Fibroblast of upper back skin (primary cell): ENCODE data around the gene ADARB2.
A peak's percentile ranks its signal among the peaks of the same experiment; 100 is the strongest.

ENCODE experiments used
- DNase-seq: peaks from one replicate; pipeline ENCODE4 v3.0.0-alpha.2; 2013

The ADARB2 gene

DNA sequence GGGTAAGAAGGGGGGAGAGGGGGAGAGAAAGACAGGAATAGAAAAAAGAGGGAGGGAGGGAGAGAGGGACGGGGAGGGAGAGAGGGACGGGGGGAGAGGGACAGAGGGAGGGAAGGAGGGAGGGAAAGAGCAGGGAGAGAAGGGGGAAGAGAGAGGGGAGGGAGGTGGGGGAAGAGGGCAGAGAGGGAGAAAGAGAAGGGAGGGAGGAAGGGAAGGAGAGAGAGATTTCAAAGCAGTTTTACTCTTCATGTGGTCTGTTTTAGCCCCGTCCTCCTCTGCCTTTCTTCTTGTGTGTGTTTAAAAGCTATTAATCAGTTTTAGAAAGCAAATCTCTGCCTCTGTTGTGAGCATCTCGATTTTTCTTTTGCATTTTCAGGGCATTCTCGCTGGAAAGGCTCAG, 444.2 kb downstream of the ADARB2 start:
- no peak for DNase-seq

DNA sequence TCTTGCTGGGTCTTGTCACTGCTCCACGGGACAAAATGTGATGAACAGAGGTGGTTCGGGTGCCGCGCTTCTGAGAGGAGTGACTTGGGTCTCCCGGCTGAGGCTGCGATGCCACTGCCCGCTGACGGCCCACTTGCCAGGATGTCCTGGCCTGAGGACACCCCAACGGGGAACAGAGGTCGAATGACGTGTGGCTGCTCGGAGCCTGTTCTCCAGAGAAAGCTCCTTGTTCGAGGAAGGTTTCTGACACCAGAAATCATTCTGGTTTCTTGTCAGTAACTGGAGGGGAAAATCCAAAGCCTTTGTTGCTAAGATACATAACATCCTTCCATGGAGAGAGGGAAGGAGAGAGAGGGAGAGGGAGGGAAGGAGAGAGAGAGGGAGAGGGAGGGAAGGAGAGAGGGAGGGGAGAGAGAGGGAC, 444.7 kb downstream of the ADARB2 start:
- no peak for DNase-seq

DNA sequence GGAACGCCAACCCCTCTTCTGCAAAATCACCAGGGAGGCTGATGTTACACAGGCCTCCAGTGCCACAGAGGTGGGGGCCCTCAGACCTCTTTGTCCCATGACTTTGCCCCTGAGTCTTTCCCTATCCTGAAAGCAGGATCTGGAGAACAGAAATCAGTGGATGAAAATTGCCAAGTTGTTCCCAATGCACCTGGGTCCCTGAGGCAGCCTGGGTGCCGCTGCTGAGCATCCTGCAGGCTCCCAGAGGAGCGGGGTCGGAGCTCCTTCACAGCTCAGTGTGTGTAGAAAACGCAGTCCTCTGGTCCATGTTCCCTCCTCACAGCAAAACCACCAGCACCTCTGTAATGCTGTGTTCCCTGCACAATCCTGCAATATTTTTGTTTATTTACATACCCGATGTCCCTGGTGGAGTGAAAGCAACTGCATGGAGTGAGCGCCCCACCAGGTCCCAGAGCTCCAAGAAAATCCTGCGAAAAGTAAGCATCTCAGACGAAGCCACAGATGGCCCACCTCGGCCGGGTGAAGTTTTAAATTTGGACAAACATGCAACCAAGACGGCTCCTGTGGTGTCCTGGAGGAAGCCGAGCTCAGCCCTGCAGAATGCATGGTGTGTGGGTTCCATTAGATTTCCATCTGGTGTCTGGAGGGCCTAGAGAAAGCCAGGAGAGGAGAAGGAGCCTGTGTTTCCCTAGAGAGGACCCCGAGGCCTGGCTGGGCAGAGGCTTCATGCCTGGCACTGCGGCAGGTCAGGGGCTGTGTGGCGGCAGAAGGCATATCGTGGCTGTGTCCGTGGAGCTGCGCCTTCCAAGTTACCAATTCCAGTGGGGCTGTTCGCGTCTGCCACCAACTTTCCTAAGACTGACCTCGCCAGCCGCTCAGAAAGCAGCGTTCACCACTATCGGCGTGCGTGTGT, 445.9 kb downstream of the ADARB2 start:
- DNase-seq: no peak

DNA sequence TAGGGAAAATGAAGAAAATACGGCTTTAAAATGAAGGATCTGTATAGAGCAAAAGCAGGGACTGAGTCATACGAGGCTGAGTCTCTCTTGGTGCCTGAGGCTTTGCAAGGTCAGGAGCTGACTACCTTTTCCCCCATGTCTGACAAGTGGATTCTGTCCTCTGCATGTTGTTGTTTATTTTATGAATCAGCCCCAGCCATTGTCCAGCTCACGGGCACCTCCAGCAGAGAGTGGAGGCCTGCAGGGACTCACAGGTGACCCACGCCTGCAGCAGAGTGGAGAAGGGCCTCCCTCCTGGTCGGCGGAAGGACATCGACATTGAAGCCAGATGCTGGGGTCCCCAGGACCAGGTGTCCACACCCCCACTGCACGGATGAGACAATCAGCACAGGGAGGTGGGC, 447.3 kb downstream of the ADARB2 start:
- DNase-seq: no peak

DNA sequence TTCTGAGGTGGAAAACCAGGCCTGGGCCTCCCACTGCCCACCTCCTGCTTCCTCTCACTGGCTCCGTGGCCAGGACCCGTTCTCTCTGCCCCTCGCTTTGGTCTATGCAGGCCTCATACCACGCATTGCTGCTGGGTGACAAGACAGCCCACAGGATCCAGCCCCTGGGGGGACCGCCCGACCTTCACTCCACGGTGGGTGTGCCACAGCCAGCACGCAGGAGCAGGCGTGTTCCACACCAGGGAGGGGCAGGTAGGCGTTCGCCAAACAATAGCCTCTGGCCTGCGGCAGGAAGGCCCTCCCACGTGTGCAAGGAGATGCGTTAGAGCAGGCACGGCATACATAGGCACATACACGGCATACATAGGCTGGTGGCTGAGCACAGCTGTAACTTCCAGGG, 447.7 kb downstream of the ADARB2 start:
- peak; percentile 40 for DNase-seq

DNA sequence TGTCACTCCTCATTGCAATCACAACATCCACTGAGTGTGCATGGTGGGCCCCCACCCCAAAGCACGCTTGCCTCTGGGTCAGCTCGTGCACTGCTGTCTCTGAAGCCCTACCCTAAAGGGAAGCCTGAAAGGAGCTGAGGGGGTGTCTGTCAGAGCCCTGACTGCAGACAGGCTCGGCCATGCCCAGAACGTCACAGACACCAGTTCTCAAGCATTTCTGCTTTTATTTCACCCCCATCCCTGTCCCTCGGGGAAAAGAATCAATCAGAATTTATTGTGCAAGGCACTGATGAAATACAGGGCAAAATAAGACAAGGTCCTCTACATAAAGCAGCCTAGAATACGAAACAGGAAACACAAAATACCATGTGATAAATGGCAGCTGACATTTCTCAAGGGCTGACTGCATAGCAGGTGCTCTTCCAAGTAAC, 449.3 kb downstream of the ADARB2 start:
- DNase-seq: no peak

DNA sequence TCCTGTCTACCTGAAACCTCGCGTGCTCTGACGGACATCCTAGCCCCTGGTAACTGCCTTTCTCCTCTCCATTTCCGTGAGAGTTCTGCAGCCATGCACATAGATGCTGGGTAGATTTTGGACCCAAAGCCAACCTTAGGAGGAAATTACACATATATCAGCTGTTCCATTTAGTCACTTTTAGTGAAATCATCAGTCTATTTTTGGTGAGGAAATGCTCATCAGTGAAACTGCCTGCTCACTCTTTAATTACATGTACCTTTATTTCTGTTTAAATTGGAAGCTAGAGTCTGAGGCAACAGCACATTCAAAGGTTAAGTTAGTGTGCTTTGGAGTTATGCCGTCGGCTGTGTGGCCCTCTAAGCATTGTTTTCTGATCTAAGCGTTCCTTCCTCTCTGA, 449.8 kb downstream of the ADARB2 start:
- no peak for DNase-seq

DNA sequence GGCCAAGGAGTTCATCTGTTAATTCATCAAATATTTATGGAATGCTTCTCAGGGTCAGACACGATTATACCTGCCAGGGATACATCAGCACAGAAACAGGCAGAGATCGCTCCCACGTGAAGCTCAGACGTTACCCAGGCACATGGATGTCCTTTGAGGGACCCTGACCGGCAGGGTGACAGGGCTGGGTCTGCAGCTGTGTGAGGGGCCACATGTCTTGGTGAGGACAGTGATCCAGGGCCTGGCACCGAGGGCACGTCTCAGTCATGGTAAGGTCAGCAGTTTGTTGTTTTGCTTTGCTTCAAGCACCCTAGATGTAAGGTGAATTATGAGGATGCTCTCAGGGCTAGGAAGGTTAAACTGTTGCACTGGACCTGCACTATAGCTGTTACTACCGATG, 453.2 kb downstream of the ADARB2 start:
- no peak for DNase-seq

DNA sequence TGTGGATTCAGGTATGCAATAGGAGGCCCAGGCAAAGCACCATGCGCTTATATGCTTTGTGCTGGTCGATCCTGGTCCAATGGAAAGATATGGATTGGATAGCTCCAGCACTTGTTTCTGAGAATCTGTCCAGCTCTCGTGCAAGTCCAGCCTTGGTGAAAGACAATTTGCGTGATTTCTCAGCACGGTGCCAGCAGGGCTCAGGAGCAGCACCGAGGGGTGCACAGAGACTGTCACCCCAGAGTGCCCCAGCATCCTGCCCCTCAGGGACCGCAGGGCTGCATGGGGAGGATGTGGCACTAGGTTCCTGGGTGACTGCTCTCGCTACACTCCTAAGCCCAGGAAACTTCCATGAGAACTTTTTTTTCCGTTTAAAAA, 455.9 kb downstream of the ADARB2 start:
- DNase-seq: no peak

DNA sequence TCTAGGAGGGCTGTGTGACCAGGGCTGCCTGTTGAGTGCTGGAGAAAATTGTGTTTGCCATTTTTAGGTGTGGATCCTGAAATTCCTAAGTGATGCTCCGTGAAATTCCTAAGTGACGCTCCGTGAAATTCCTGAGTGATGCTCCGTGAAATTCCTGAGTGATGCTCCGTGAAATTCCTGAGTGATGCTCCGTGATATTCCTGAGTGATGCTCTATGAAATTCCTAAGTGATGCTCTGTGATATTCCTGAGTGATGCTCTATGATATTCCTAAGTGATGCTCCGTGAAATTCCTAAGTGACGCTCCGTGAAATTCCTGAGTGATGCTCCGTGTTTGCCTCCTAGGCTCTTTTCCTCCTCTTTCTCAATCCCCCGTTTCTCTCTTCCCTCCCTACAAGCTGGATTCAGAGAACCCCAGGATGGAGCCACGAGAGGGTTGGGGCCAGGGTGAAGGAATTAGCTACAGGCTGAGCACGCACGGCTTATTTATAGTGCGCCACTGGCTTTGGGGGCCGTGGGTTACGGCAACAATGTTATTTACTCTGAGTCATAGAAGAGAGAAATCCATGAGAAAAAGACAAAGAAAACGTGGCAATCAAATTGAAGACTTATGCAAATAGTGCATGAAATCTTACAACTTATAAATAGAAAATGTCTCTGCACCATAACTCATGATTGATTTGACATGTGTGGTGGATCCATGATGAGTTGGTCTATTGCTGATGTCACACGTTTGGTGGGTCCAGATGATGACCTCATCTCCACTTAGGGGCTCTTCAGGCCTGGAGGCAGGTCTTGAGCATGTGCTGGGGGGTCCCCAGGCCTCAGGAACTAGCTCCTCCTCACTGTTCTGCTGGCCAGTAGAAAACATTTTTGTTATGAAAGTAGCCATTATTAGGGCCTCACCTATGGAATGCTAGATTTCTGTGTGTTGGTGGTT, 456.6 kb downstream of the ADARB2 start:
- DNase-seq: no peak

DNA sequence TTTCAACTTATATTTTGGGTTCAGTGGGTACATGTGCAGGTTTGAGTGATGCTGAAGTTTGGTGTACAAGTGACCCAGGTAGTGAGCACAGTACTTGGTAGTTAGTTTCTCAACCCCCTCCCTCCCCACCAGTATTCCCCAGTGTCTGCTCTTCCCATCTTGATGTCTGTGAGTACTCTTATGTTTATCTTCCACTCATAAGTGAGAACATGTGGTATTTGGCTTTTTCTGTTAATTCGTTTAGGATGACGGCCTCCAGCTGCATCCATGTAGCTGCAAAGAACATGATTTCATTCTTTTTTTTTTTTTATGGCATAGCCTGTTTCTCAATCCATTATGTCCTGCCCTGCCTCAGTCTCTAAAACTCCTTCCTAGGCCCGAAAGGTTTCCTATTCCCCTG, 459.0 kb downstream of the ADARB2 start:
- no peak for DNase-seq

DNA sequence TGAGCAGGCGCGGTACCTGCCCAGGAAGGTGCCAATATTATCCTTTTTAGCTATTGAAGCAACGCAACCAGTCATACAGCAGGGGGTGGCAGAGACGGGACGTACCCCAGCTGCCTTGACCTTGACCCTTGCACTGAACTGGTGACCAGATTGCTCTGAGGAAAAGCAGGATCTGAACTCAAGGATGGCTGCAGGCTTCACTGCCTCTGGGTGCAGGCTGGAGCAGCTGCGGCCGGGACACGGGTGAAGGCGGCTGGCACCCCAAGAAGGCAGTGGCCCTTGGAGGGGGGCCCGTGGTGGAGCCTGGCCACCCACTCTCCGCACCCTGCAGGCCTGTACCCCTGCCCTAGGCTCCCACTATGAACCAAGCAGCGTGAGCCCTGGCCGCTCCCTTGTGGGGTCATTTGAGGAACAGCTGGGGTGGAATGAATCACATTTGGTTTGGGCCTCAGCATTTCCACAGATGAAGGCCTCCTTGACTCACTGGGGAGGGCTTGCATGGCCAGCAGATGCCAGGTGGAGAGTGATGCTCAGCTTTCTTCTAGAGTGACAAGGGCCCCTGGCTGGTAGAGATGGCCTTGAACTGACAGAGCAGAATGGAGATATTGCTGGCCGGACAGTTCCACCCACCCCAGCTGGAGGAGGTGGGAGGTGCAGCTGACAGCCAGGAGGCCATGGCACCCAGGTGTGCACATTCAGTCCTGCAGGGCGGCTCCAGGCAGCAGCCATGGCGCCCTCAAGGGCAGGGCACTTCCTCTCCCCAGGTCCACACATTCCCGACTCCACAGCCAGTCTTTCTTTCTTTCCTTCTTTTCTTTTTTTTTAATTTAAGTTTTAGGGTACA, 462.4 kb downstream of the ADARB2 start:
- DNase-seq: no peak

DNA sequence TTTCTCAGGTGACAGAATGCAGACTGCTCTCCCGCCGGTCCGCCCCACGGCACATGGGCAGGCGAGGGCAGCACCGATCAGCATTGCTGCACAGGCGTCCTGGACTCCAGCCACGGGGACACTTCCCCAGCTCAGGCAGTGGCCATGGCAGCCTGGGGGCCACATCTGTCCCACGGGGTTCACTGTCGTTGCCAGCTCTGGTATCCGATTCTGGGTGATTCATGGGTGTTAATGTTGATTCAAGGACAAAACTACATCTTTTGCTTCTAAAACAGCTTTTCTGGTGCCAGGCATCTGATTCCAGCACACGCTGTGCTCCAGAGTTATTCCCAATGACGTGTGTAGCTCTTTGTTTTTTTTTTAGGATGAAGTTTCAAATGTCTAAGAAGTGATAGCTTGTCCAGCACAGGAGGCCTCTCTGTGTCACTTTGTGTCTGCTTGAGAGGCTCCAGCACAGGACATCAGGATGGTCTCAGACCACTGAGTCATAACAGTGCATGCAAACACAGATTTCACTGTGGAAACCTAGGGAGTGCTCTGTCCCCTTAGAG, 463.1 kb downstream of the ADARB2 start:
- DNase-seq: no peak

DNA sequence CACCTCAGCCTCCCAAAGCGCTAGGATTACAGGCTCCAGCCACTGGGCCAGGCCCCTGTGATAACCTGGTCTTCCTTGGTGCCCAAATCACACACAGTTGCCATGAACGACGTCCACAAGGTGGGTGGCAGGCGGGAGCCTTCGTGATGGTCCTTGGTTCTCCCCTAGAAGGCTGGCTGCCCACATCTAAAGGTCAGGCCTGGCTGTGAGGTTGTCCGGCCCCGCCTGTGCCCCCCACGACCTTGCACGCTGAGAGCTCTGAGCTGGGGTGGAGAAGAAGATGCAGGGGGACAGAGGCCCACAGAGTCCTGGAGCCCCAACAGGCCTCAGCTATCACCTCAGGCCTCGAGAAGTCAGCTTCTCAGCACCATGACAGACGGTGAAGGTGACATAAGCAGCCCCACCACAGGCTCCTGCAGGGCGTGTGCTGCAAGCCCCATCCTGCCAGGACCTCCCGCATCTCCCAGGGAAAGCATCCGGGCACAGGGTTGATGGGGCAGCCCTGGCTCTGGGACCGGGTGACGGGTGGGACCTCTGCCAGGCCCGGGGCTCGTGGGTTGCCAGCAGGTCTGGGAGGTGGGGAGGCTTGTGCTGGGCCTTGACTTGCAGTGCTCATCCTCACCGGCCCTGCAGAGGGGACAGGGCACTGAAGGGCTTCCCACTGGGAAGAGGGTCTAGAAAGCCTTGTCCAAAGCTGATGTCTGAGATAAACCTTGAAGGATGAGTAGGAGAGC, 463.8 kb downstream of the ADARB2 start:
- no peak for DNase-seq

DNA sequence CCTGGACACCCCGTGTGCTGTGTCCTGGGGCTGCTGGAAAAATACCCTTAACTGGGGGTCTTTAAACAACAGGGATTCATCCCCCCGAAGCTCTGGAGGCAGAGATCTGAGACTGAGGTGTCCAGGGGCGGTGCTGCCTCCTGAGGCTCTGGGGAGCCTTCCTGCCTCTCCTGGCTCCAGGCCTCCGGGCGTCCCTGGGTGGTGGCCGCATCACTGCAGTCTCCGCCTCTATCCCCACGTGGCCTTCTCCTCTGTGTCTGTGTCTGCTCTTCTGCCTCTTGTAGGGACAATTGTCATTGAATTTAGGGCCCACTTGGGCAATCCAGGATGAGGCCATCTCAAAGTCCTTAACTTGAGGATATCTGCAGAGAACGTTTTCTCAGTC, 464.6 kb downstream of the ADARB2 start:
- no peak for DNase-seq

DNA sequence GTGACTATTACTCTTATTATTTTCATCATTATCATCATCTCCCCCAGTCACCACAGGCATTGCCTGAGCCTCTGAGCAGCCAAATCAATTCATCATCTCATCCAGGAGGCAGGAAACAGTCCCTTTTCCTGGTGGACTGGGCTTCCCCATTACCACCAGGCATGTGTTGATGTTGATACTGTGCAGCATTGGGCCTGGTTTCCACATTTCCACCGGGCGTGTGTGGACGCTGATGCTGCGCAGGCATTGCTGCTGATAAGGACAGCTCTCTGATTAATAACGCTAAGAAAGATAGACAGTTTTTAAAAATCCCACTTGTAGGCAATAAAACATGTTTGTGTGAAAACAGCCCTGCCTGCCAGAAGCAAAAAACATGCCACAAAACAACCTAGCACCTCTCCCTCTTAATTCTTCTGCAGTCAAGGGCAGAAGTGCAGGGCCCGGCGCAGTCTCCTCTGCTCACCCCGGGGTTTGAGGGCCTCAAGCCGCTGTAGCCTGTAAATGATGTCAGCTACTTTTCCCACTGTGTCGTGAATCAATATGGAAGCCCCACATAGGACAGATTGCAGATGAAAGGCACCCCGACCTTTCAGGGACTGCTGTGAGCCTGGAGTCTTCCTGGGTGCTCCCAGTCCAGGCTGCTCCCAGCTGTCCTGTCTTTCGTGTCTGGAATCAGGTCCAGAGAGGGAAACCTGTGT, 465.1 kb downstream of the ADARB2 start:
- no peak for DNase-seq

DNA sequence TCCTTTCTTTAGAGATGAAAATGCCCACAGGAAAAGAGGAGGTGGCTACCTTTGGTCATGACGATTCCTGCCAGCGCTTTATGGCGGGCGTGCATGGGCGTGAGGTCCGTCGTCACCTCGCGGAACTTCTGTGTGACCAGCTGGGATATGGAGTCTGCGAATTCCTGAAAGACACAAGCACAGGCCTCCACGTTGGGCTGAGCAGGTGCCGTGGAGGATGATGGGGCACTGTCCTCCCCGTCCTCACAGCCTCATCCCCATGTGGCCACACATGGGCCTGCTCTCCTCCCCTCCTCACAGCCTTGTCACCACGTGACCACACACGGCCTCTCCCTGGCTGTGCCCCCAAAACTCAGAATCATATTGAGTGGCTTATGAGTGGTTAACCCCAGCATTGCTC, 466.4 kb downstream of the ADARB2 start:
- no peak for DNase-seq

DNA sequence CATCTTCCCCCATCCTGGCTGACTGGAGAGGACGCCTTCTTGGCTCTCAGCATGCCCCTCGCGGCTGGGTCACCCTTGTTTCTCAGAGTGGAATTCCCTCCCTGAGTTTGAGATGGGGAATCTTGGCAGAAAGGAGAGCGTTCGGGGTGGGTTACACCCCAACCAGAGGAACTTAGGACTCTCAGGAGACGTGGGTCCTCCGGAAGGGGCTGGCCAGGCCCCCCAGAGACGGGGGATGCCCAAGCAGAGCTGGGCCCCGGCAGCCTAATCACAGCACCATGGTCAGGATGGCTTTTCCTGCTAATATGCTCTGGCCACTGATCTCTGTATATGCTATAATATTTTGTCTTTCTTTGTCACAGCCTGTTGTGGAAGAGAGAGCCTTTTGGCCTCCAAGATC, 466.8 kb downstream of the ADARB2 start:
- no peak for DNase-seq

DNA sequence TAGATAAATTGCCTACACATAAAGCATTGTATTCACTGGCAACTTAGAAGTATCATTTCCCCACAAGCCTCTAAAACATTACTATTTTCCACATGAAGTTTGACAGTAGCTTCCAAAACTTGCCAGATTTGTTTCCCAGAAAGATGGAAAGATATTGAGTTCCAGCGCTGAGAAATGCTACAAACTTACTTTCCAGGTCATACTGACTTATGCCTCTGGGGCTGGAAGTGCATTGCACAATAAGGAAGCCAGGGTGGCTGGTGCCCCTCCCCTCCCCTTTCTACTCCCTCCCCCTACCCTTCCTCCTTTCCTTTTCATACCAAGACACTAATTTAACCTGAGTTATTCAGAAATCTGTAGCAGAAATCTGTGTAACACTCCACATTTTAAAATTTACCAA, 468.5 kb downstream of the ADARB2 start:
- no peak for DNase-seq

DNA sequence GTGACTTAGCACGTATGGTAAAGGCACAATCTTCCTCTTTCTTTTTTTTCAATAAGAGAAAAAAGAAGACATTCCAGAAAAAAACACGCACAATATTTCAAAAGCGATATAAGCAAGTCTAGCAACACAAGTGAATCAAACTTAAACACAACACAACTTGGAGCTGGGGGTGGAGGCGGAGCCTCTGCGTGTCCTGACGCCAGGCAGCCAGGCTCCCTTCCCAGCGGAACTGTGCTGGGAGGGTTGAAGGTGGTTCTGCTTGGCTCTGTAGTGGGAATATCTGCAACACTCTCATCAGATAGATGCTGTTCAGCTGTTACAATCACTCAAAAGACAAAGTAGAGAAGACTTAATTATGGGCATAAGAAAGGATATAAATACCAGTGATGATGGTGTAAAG, 469.8 kb downstream of the ADARB2 start:
- DNase-seq: no peak

DNA sequence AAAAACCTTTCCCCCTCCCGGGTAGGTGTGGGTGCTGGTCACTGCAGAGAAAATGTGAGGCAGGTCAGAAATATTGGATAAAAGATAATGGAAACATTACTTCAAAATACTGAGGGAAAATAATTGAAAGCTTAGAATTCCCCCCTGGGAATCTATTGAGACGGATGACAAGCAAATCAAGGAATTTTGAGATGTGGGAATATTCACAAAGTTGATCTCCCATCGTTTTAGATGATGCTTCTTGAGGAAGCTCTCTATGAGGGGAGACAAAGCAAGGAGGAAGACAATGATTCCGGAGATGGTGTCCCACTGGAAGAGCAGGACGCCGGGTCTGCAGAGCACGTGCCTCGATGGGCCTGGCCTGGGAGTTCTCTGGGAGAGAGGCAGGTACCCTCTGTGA, 470.2 kb downstream of the ADARB2 start:
- no peak for DNase-seq
